ENCODE data around the gene LRG1. TPM values are rescaled to one million over a fixed set of nuclear protein-coding genes. Genes with fewer than 3 reads are reported as not detected.

The LRG1 gene
- total and polyA plus RNA-seq, 2 of the 13 experiments (the other 11 are each of a cell fraction or from before 2014, with no cell fraction given), result 12.0 to 39.3 TPM

- TF ChIP-seq SNAPC4 (CRISPR knock-in tag; IDR thresholded peaks at IDR 0.05) (no peak), WIZ (CRISPR knock-in tag; IDR thresholded peaks at IDR 0.05) (no peak), SSRP1 (CRISPR knock-in tag; IDR thresholded peaks at IDR 0.05) (0 out of 2 replicates have a peak, but pooled peaks have one; percentile 32), ZNF3 (CRISPR knock-in tag; IDR thresholded peaks at IDR 0.05) (no peak), POGZ (CRISPR knock-in tag; IDR thresholded peaks at IDR 0.05) (no peak), ZIK1 (CRISPR knock-in tag; IDR thresholded peaks at IDR 0.05; ENCODE audit: borderline replicate concordance, low read depth) (no peak), ZNF136 (CRISPR knock-in tag; IDR thresholded peaks at IDR 0.05; ENCODE audit: low read depth) (no peak), ZBTB40 (IDR thresholded peaks at IDR 0.05) (no peak), ZBTB40 (CRISPR knock-in tag; IDR thresholded peaks at IDR 0.05) (no peak), EEA1 (CRISPR knock-in tag; IDR thresholded peaks at IDR 0.05; ENCODE audit: borderline replicate concordance) (no peak), ZNF619 (CRISPR knock-in tag; IDR thresholded peaks at IDR 0.05) (no peak), MTF1 (CRISPR knock-in tag; IDR thresholded peaks at IDR 0.05) (no peak), EHMT2 (IDR thresholded peaks at IDR 0.05; ENCODE audit: borderline replicate concordance, low read depth, low read length) (no peak)
Observed at GRCh38 chr19:4539693-4540581, at the start of gene LRG1 (continued).
